ENCODE data around the gene DNER. TPM values are rescaled to one million over a fixed set of nuclear protein-coding genes. Genes with fewer than 3 reads are reported as not detected.

DNER gene
- total RNA-seq, 1 donor from 2014 or later: 1.6 TPM

GRCh38 chr2:229559986-229560385, 154.4 kb downstream of the DNER start:
- H3K27me3 ChIP-seq (ENCODE audit: control insufficient read depth in 3 of 3, insufficient read depth in 3 of 3, low read length in 3 of 3): no peaks in the 10 kb centered on the region
- H3K4me1 ChIP-seq (ENCODE audit: control insufficient read depth in 3 of 3, insufficient read depth in 3 of 3, low read length in 3 of 3): no peaks in the 10 kb centered on the region
- no peaks in the 10 kb centered on the region for H3K36me3 ChIP-seq (ENCODE audit: control insufficient read depth in 3 of 3, insufficient read depth in 3 of 3, low read length in 3 of 3)
- no peak overlapping the region for H3K27ac ChIP-seq (ENCODE audit: low read depth, low read length)
- peaks cover 0 to 3% (median 0%) of the 10 kb centered on the region in 3 donors for H3K9me3 ChIP-seq (ENCODE audit: control insufficient read depth in 3 of 3, low read length in 3 of 3)
- H3K4me3 ChIP-seq (ENCODE audit: low read length in 3 of 3): no peak overlapping the region
- H3K9ac ChIP-seq (ENCODE audit: low read depth in 1 of 3, low read length in 3 of 3): no peak overlapping the region

- Histone ChIP-seq H3K9ac (ENCODE audit: low read depth in 1 of 3, low read length in 3 of 3) (no peak overlapping the region), H3K4me3 (ENCODE audit: low read length in 3 of 3) (no peak overlapping the region), H3K36me3 (ENCODE audit: control insufficient read depth in 3 of 3, insufficient read depth in 3 of 3, low read length in 3 of 3) (no peaks in the 10 kb centered on the region), H3K27me3 (ENCODE audit: control insufficient read depth in 3 of 3, insufficient read depth in 3 of 3, low read length in 3 of 3) (no peaks in the 10 kb centered on the region), H3K4me1 (ENCODE audit: control insufficient read depth in 3 of 3, insufficient read depth in 3 of 3, low read length in 3 of 3) (no peaks in the 10 kb centered on the region), H3K27ac (ENCODE audit: low read depth, low read length) (no peak overlapping the region), H3K9me3 (ENCODE audit: control insufficient read depth in 3 of 3, low read length in 3 of 3) (no peaks in the 10 kb centered on the region)
Measured at GRCh38 chr2:229553091-229553490, 161.3 kb downstream of the DNER start.

GRCh38 chr2:229543176-229543873, 171.0 kb downstream of the DNER start:
- no peak overlapping the region for H3K9ac ChIP-seq (ENCODE audit: low read depth in 1 of 3, low read length in 3 of 3)
- no peak overlapping the region for H3K27ac ChIP-seq (ENCODE audit: low read depth, low read length)
- H3K27me3 ChIP-seq (ENCODE audit: control insufficient read depth in 3 of 3, insufficient read depth in 3 of 3, low read length in 3 of 3): no peaks in the 10 kb centered on the region
- no peaks in the 10 kb centered on the region for H3K36me3 ChIP-seq (ENCODE audit: control insufficient read depth in 3 of 3, insufficient read depth in 3 of 3, low read length in 3 of 3)
- H3K4me3 ChIP-seq (ENCODE audit: low read length in 3 of 3): no peak overlapping the region
- H3K4me1 ChIP-seq (ENCODE audit: control insufficient read depth in 3 of 3, insufficient read depth in 3 of 3, low read length in 3 of 3): no peaks in the 10 kb centered on the region
- no peaks in the 10 kb centered on the region for H3K9me3 ChIP-seq (ENCODE audit: control insufficient read depth in 3 of 3, low read length in 3 of 3)

GRCh38 chr2:229539628-229540027, 174.7 kb downstream of the DNER start:
- no peaks in the 10 kb centered on the region for H3K36me3 ChIP-seq (ENCODE audit: control insufficient read depth in 3 of 3, insufficient read depth in 3 of 3, low read length in 3 of 3)
- no peaks in the 10 kb centered on the region for H3K27me3 ChIP-seq (ENCODE audit: control insufficient read depth in 3 of 3, insufficient read depth in 3 of 3, low read length in 3 of 3)

GRCh38 chr2:229531594-229531993, 182.8 kb downstream of the DNER start:
- Histone ChIP-seq H3K36me3 (ENCODE audit: control insufficient read depth in 3 of 3, insufficient read depth in 3 of 3, low read length in 3 of 3) (no peaks in the 10 kb centered on the region), H3K27ac (ENCODE audit: low read depth, low read length) (no peak overlapping the region), H3K27me3 (ENCODE audit: control insufficient read depth in 3 of 3, insufficient read depth in 3 of 3, low read length in 3 of 3) (no peaks in the 10 kb centered on the region), H3K9ac (ENCODE audit: low read depth in 1 of 3, low read length in 3 of 3) (no peak overlapping the region), H3K4me3 (ENCODE audit: low read length in 3 of 3) (no peak overlapping the region), H3K9me3 (ENCODE audit: control insufficient read depth in 3 of 3, low read length in 3 of 3) (no peaks in the 10 kb centered on the region), H3K4me1 (ENCODE audit: control insufficient read depth in 3 of 3, insufficient read depth in 3 of 3, low read length in 3 of 3) (no peaks in the 10 kb centered on the region)

More at GRCh38 chr2:229539628-229540027, 174.7 kb downstream of the DNER start:
- no peak overlapping the region for H3K27ac ChIP-seq (ENCODE audit: low read depth, low read length)
- H3K4me3 ChIP-seq (ENCODE audit: low read length in 3 of 3): no peak overlapping the region
- H3K9ac ChIP-seq (ENCODE audit: low read depth in 1 of 3, low read length in 3 of 3): no peak overlapping the region
- H3K4me1 ChIP-seq (ENCODE audit: control insufficient read depth in 3 of 3, insufficient read depth in 3 of 3, low read length in 3 of 3): no peaks in the 10 kb centered on the region
- H3K9me3 ChIP-seq (ENCODE audit: control insufficient read depth in 3 of 3, low read length in 3 of 3): no peaks in the 10 kb centered on the region

GRCh38 chr2:229530434-229530833, 183.9 kb downstream of the DNER start:
- Histone ChIP-seq H3K4me1 (ENCODE audit: control insufficient read depth in 3 of 3, insufficient read depth in 3 of 3, low read length in 3 of 3) (no peaks in the 10 kb centered on the region), H3K9ac (ENCODE audit: low read depth in 1 of 3, low read length in 3 of 3) (no peak overlapping the region), H3K36me3 (ENCODE audit: control insufficient read depth in 3 of 3, insufficient read depth in 3 of 3, low read length in 3 of 3) (no peaks in the 10 kb centered on the region), H3K27ac (ENCODE audit: low read depth, low read length) (no peak overlapping the region), H3K4me3 (ENCODE audit: low read length in 3 of 3) (no peak overlapping the region), H3K9me3 (ENCODE audit: control insufficient read depth in 3 of 3, low read length in 3 of 3) (no peaks in the 10 kb centered on the region), H3K27me3 (ENCODE audit: control insufficient read depth in 3 of 3, insufficient read depth in 3 of 3, low read length in 3 of 3) (no peaks in the 10 kb centered on the region)

GRCh38 chr2:229528846-229529245, 185.5 kb downstream of the DNER start:
- no peak overlapping the region for H3K9ac ChIP-seq (ENCODE audit: low read depth in 1 of 3, low read length in 3 of 3)
- H3K4me3 ChIP-seq (ENCODE audit: low read length in 3 of 3): no peak overlapping the region
- no peaks in the 10 kb centered on the region for H3K4me1 ChIP-seq (ENCODE audit: control insufficient read depth in 3 of 3, insufficient read depth in 3 of 3, low read length in 3 of 3)
- no peak overlapping the region for H3K27ac ChIP-seq (ENCODE audit: low read depth, low read length)
- no peaks in the 10 kb centered on the region for H3K27me3 ChIP-seq (ENCODE audit: control insufficient read depth in 3 of 3, insufficient read depth in 3 of 3, low read length in 3 of 3)
- no peaks in the 10 kb centered on the region for H3K9me3 ChIP-seq (ENCODE audit: control insufficient read depth in 3 of 3, low read length in 3 of 3)
- no peaks in the 10 kb centered on the region for H3K36me3 ChIP-seq (ENCODE audit: control insufficient read depth in 3 of 3, insufficient read depth in 3 of 3, low read length in 3 of 3)

- Histone ChIP-seq H3K9me3 (ENCODE audit: control insufficient read depth in 3 of 3, low read length in 3 of 3) (no peaks in the 10 kb centered on the region), H3K36me3 (ENCODE audit: control insufficient read depth in 3 of 3, insufficient read depth in 3 of 3, low read length in 3 of 3) (no peaks in the 10 kb centered on the region), H3K4me3 (ENCODE audit: low read length in 3 of 3) (no peak overlapping the region), H3K9ac (ENCODE audit: low read depth in 1 of 3, low read length in 3 of 3) (no peak overlapping the region), H3K27me3 (ENCODE audit: control insufficient read depth in 3 of 3, insufficient read depth in 3 of 3, low read length in 3 of 3) (no peaks in the 10 kb centered on the region), H3K27ac (ENCODE audit: low read depth, low read length) (no peak overlapping the region), H3K4me1 (ENCODE audit: control insufficient read depth in 3 of 3, insufficient read depth in 3 of 3, low read length in 3 of 3) (no peaks in the 10 kb centered on the region)
Measured at GRCh38 chr2:229526951-229527350, 187.4 kb downstream of the DNER start.

GRCh38 chr2:229524799-229525198, 189.6 kb downstream of the DNER start:
- H3K36me3 ChIP-seq (ENCODE audit: control insufficient read depth in 3 of 3, insufficient read depth in 3 of 3, low read length in 3 of 3): no peaks in the 10 kb centered on the region
- H3K27ac ChIP-seq (ENCODE audit: low read depth, low read length): no peak overlapping the region
- H3K4me1 ChIP-seq (ENCODE audit: control insufficient read depth in 3 of 3, insufficient read depth in 3 of 3, low read length in 3 of 3): peaks cover 0 to 6% (median 0%) of the 10 kb centered on the region in 3 donors
- H3K27me3 ChIP-seq (ENCODE audit: control insufficient read depth in 3 of 3, insufficient read depth in 3 of 3, low read length in 3 of 3): peaks cover 0 to 7% (median 0%) of the 10 kb centered on the region in 3 donors
- H3K9me3 ChIP-seq (ENCODE audit: control insufficient read depth in 3 of 3, low read length in 3 of 3): no peaks in the 10 kb centered on the region
- no peak overlapping the region for H3K4me3 ChIP-seq (ENCODE audit: low read length in 3 of 3)
- no peak overlapping the region for H3K9ac ChIP-seq (ENCODE audit: low read depth in 1 of 3, low read length in 3 of 3)

GRCh38 chr2:229523663-229524062, 190.7 kb downstream of the DNER start:
- Histone ChIP-seq H3K4me1 (ENCODE audit: control insufficient read depth in 3 of 3, insufficient read depth in 3 of 3, low read length in 3 of 3) (peaks cover 0 to 6% (median 0%) of the 10 kb centered on the region in 3 donors), H3K27ac (ENCODE audit: low read depth, low read length) (no peak overlapping the region), H3K9me3 (ENCODE audit: control insufficient read depth in 3 of 3, low read length in 3 of 3) (no peaks in the 10 kb centered on the region), H3K4me3 (ENCODE audit: low read length in 3 of 3) (no peak overlapping the region), H3K9ac (ENCODE audit: low read depth in 1 of 3, low read length in 3 of 3) (no peak overlapping the region), H3K27me3 (ENCODE audit: control insufficient read depth in 3 of 3, insufficient read depth in 3 of 3, low read length in 3 of 3) (peaks cover 0 to 7% (median 0%) of the 10 kb centered on the region in 3 donors), H3K36me3 (ENCODE audit: control insufficient read depth in 3 of 3, insufficient read depth in 3 of 3, low read length in 3 of 3) (no peaks in the 10 kb centered on the region)

Measured in skeletal muscle tissue (tissue), 4 donors.